Endodermal cell (in vitro differentiated cells): ENCODE results near the gene NTN3. TPM values are rescaled to one million over a fixed set of nuclear protein-coding genes. Genes with fewer than 3 reads are reported as not detected.

Experiments
- DNase-seq: peaks from one replicate; pipeline ENCODE4 v3.0.0-alpha.2; 2017
- H3K27ac ChIP-seq: 2 replicates; pipeline ENCODE4 v1.5.1; 2013; ENCODE audit warnings: mild to moderate bottlenecking, low read depth, low read length, moderate library complexity
- H3K27me3 ChIP-seq: 2 replicates; pipeline ENCODE4 v1.6.1; 2013; ENCODE audit warnings: mild to moderate bottlenecking, low read length, moderate library complexity; ENCODE audit not compliant: insufficient read depth, control insufficient read depth, poor library complexity, severe bottlenecking
- H3K36me3 ChIP-seq: 2 replicates; pipeline ENCODE4 v1.7.0; 2013; ENCODE audit warnings: mild to moderate bottlenecking, low read length, moderate library complexity; ENCODE audit not compliant: control insufficient read depth, insufficient read depth
- H3K4me1 ChIP-seq: one replicate; pipeline ENCODE4 v1.7.0; 2013; ENCODE audit warnings: low read length; ENCODE audit not compliant: control insufficient read depth, insufficient read depth
- H3K4me3 ChIP-seq: 2 replicates; pipeline ENCODE4 v1.5.1; 2013; ENCODE audit warnings: mild to moderate bottlenecking, low read length, moderate library complexity
- H3K9ac ChIP-seq: 2 replicates; pipeline ENCODE4 v1.6.1; 2013; ENCODE audit warnings: mild to moderate bottlenecking, low read length, moderate library complexity; ENCODE audit not compliant: poor library complexity, severe bottlenecking; ENCODE audit errors: extremely low read depth
- H3K9me3 ChIP-seq: 2 replicates; pipeline ENCODE4 v1.6.1; 2013; ENCODE audit warnings: mild to moderate bottlenecking, low read length, moderate library complexity; ENCODE audit not compliant: control insufficient read depth
- H3K27ac Mint-ChIP-seq: 2 replicates; pipeline ENCODE4 v1.8.0; 2020; ENCODE audit warnings: mixed read lengths
- H3K27me3 Mint-ChIP-seq: 2 replicates; pipeline ENCODE4 v1.8.0; 2021; ENCODE audit warnings: mild to moderate bottlenecking, mixed read lengths; ENCODE audit not compliant: insufficient read depth
- H3K36me3 Mint-ChIP-seq: 2 replicates; pipeline ENCODE4 v1.8.0; 2020; ENCODE audit warnings: low read depth, mixed read lengths
- H3K4me1 Mint-ChIP-seq: 2 replicates; pipeline ENCODE4 v1.8.0; 2020; ENCODE audit warnings: mixed read lengths
- H3K4me3 Mint-ChIP-seq: 2 replicates; pipeline ENCODE4 v1.8.0; 2020; ENCODE audit warnings: mild to moderate bottlenecking, moderate library complexity, mixed read lengths
- H3K9me3 Mint-ChIP-seq: 2 replicates; pipeline ENCODE4 v1.8.0; 2020; ENCODE audit warnings: mild to moderate bottlenecking, mixed read lengths
- CTCF ChIP-seq: fragments of 200-600 bp; sonication (generic); conservative IDR thresholded peaks from 2 replicates; pipeline ENCODE4 v1.5.0; 2021; ENCODE audit warnings: antibody characterized with exemption, mild to moderate bottlenecking
- WGBS, 2 experiments: methylation state at CpG; one replicate each; pipeline versions ENCODE4 v1.1.5 to v1.1.7; 2013; ENCODE audit warnings: missing lambda C conversion rate in 2 of 2, mixed read lengths in 1 of 2; ENCODE audit not compliant: insufficient coverage in 1 of 2, insufficient read length in 1 of 2; 5-methylcytosine and 5-hydroxymethylcytosine counted together
- total RNA-seq, 2 donors: library from RNA; stranded (reverse); fragmentation: NEBNext Ultra II Directional in 1 of 2; extraction: Animal tissue kit (Norgen Biotek cat#: 25700) in 1 of 2; gene quantifications; 2 replicates in 1 of 2; 3 replicates in 1 of 2; pipeline ENCODE4 v1.2.1, GENCODE V29; 2021

The NTN3 gene
- total RNA-seq, 2 donors from 2014 or later, result 0.48 to 0.62 TPM

GRCh38 chr16:2495041-2495440, 23.9 kb downstream of the NTN3 start:
- Mint-ChIP-seq H3K4me3 (no peak overlapping the region), H3K4me1 (no peaks in the 10 kb centered on the region), H3K27ac (no peak overlapping the region), H3K27me3 (no peaks in the 10 kb centered on the region), H3K36me3 (peaks cover 7% of the 10 kb centered on the region), H3K9me3 (no peaks in the 10 kb centered on the region)
- Histone ChIP-seq H3K27ac (no peak overlapping the region), H3K9ac (no peak overlapping the region), H3K36me3 (no peaks in the 10 kb centered on the region), H3K27me3 (no peaks in the 10 kb centered on the region), H3K9me3 (no peaks in the 10 kb centered on the region), H3K4me1 (no peaks in the 10 kb centered on the region), H3K4me3 (no peak overlapping the region)
- no peak for TF ChIP-seq CTCF
- DNase-seq, result no peak
- 92 to 93% methylated on average over 5 of the region's 5 CpGs for WGBS, 2 experiments

GRCh38 chr16:2496223-2497115, 25.4 kb downstream of the NTN3 start:
- H3K27ac ChIP-seq, result no peak overlapping the region

GRCh38 chr16:2497116-2497630, 26.1 kb downstream of the NTN3 start:
- WGBS, 2 experiments, result 84 to 92% methylated on average over 16 to 21 of the region's 21 CpGs
- Histone ChIP-seq H3K4me1 (no peaks in the 10 kb centered on the region), H3K9ac (no peak overlapping the region), H3K27me3 (no peaks in the 10 kb centered on the region), H3K9me3 (no peaks in the 10 kb centered on the region), H3K27ac (no peak overlapping the region), H3K36me3 (no peaks in the 10 kb centered on the region), H3K4me3 (no peak overlapping the region)
- Mint-ChIP-seq H3K4me3 (no peak overlapping the region), H3K4me1 (no peaks in the 10 kb centered on the region), H3K27ac (no peak overlapping the region), H3K27me3 (no peaks in the 10 kb centered on the region), H3K36me3 (peaks cover 7% of the 10 kb centered on the region), H3K9me3 (no peaks in the 10 kb centered on the region)
- TF ChIP-seq CTCF, result no peak
- DNase-seq, result no peak

More at GRCh38 chr16:2496223-2497115, 25.4 kb downstream of the NTN3 start:
- H3K36me3 ChIP-seq, result no peaks in the 10 kb centered on the region
- no peak for TF ChIP-seq CTCF
- WGBS, 2 experiments, result 95 to 96% methylated on average over 54 to 62 of the region's 62 CpGs
- H3K4me3 Mint-ChIP-seq, result no peak overlapping the region
- no peak overlapping the region for H3K27ac Mint-ChIP-seq
- H3K4me3 ChIP-seq, result no peak overlapping the region
- H3K36me3 Mint-ChIP-seq, result peaks cover 7% of the 10 kb centered on the region
- H3K9ac ChIP-seq, result no peak overlapping the region
- no peaks in the 10 kb centered on the region for H3K4me1 ChIP-seq
- no peaks in the 10 kb centered on the region for H3K4me1 Mint-ChIP-seq
- H3K27me3 Mint-ChIP-seq, result no peaks in the 10 kb centered on the region
- H3K9me3 Mint-ChIP-seq, result no peaks in the 10 kb centered on the region
- no peaks in the 10 kb centered on the region for H3K27me3 ChIP-seq
- no peak for DNase-seq
- H3K9me3 ChIP-seq, result no peaks in the 10 kb centered on the region
